ENCODE results near the gene RNF123. TPM values are rescaled to one million over a fixed set of nuclear protein-coding genes. Genes with fewer than 3 reads are reported as not detected.

RNF123 gene
- total and polyA plus RNA-seq, 10 of the 15 experiments (the other 5 are each of a cell fraction or from before 2014, with no cell fraction given), result 4.2 to 31.5 (median 17.6) TPM

- TF ChIP-seq RB1 (IDR thresholded peaks at IDR 0.05; ENCODE audit: borderline replicate concordance) (no peak), BCLAF1 (IDR thresholded peaks at IDR 0.05) (no peak), FOS (IDR thresholded peaks at IDR 0.05; ENCODE audit: borderline replicate concordance, extremely low read depth, insufficient read length) (no peak), NR2F1 (conservative IDR thresholded peaks at IDR 0.05) (no peak), CREM (IDR thresholded peaks at IDR 0.05; ENCODE audit: low read depth) (no peak), ESRRA (IDR thresholded peaks at IDR 0.05; ENCODE audit: low read length) (no peak), EP300 (IDR thresholded peaks at IDR 0.05; ENCODE audit: borderline replicate concordance in 1 of 2, control insufficient read depth in 1 of 2, low read depth in 2 of 2, low read length in 2 of 2) (no peak), POLR2A (IDR thresholded peaks at IDR 0.05; ENCODE audit: low read depth, low read length) (no peak)
These were observed 35.7 kb upstream of the RNF123 start (continued) for GRCh38 chr3:49653621-49654020.

- ATAC-seq (no peak), DNase-seq (ENCODE audit: low read depth, low spot score) (no peak), FAIRE-seq (no peak)
- H3K4me2 ChIP-seq (ENCODE audit: control insufficient read depth, insufficient read depth), result no peak overlapping the region
- POLR2A ChIA-PET, result no interaction called here
- no peak overlapping the region for H3K4me3 ChIP-seq
- H2AFZ ChIP-seq (ENCODE audit: control insufficient read depth, low read depth, low read length), result no peak overlapping the region
- RAD21 ChIA-PET (ENCODE audit: unreplicated experiment), result interaction anchor here (0.7 kb wide), 1 partner anchor 114 kb away, joined by 3 read pairs; no protein-coding TSS in a partner anchor
- no peaks in the 10 kb centered on the region for H3K9me3 ChIP-seq (replicated peaks; ENCODE audit: control insufficient read depth, insufficient read depth, low read length)
- 27% methylated on average over 17 of the region's 17 CpGs for WGBS (ENCODE audit: insufficient coverage, insufficient replicate concordance, low lambda C conversion rate, missing lambda C conversion rate)
- H3K79me2 ChIP-seq (ENCODE audit: control insufficient read depth, insufficient read depth, low read length), result no peaks in the 10 kb centered on the region
- no TSS peak for BruUV-seq (replicated peaks)
- H4K20me1 ChIP-seq (ENCODE audit: control insufficient read depth, insufficient read depth), result no peaks in the 10 kb centered on the region
- H3K27ac ChIP-seq (ENCODE audit: control insufficient read depth, insufficient read depth), result no peak overlapping the region
- no peaks in the 10 kb centered on the region for H3K27me3 ChIP-seq (replicated peaks in 1 of 2; ENCODE audit: control insufficient read depth in 2 of 2, insufficient read depth in 2 of 2, low read length in 1 of 2)
- H3K36me3 ChIP-seq (ENCODE audit: control insufficient read depth in 2 of 2, insufficient read depth in 2 of 2, low read length in 1 of 2), result no peaks in the 10 kb centered on the region
- intact Hi-C loops (cut with micrococcal nuclease; ENCODE audit: unreplicated experiment), result no loop called here
- peaks cover 8% of the 10 kb centered on the region for H3K4me1 ChIP-seq (ENCODE audit: control insufficient read depth, insufficient read depth, low read length)
- H3K9ac ChIP-seq (ENCODE audit: control insufficient read depth, insufficient read depth, low read length), result no peak overlapping the region
- CTCF ChIA-PET, result interaction anchor here (1.5 kb wide), 1 partner anchor 114 kb away, joined by 8 read pairs; no protein-coding TSS in a partner anchor
- in situ Hi-C loops (cut with MboI), result no loop called here
- SMC1A ChIA-PET (ENCODE audit: uncharacterized antibody, unreplicated experiment), result no interaction called here
- TF ChIP-seq SMAD1 (IDR thresholded peaks at IDR 0.05; ENCODE audit: low read depth, partially characterized antibody) (no peak), CBX5 (IDR thresholded peaks at IDR 0.05; ENCODE audit: low read depth) (no peak), RELA (IDR thresholded peaks at IDR 0.05; ENCODE audit: borderline replicate concordance, partially characterized antibody) (no peak), TARDBP (IDR thresholded peaks at IDR 0.05; ENCODE audit: borderline replicate concordance) (no peak), ZBED1 (IDR thresholded peaks at IDR 0.05; ENCODE audit: borderline replicate concordance) (no peak), CHD2 (IDR thresholded peaks at IDR 0.05; ENCODE audit: borderline replicate concordance, low read depth, low read length) (no peak), CBFB (IDR thresholded peaks at IDR 0.05; ENCODE audit: low read depth) (no peak), MTA3 (IDR thresholded peaks at IDR 0.05; ENCODE audit: borderline replicate concordance, low read length) (no peak), BCL3 (IDR thresholded peaks at IDR 0.05; ENCODE audit: borderline replicate concordance, insufficient read depth, low read depth, low read length, poor library complexity, severe bottlenecking) (no peak), YY1 (IDR thresholded peaks at IDR 0.05; ENCODE audit: low read depth, low read length) (no peak), POLR2AphosphoS2 (IDR thresholded peaks at IDR 0.05; ENCODE audit: low read depth, low read length) (no peak), SUPT20H (IDR thresholded peaks at IDR 0.05; ENCODE audit: borderline replicate concordance, control insufficient read depth, low read depth, low read length) (no peak), CBX3 (IDR thresholded peaks at IDR 0.05; ENCODE audit: borderline replicate concordance, low read depth) (no peak), LARP7 (IDR thresholded peaks at IDR 0.05) (no peak)
These were observed 35.1 kb upstream of the RNF123 start for GRCh38 chr3:49654176-49654825.
